Stimulated activated CD4-positive, alpha-beta T cell treated with anti-CD3 and anti-CD28 coated beads, Interleukin-4, amount 100 ng/mL, for 24 hours (primary cell): ENCODE measurements around the gene ELF3.
"Not testable (repeated sequence)": the region's sequence is repeated elsewhere in the genome, so short reads cannot be mapped to it uniquely, and the experiment has no call there.

Experiments used
- DNase-seq: peaks from one replicate; pipeline ENCODE4 v3.0.0-alpha.2; 2020

The ELF3 gene

DNA sequence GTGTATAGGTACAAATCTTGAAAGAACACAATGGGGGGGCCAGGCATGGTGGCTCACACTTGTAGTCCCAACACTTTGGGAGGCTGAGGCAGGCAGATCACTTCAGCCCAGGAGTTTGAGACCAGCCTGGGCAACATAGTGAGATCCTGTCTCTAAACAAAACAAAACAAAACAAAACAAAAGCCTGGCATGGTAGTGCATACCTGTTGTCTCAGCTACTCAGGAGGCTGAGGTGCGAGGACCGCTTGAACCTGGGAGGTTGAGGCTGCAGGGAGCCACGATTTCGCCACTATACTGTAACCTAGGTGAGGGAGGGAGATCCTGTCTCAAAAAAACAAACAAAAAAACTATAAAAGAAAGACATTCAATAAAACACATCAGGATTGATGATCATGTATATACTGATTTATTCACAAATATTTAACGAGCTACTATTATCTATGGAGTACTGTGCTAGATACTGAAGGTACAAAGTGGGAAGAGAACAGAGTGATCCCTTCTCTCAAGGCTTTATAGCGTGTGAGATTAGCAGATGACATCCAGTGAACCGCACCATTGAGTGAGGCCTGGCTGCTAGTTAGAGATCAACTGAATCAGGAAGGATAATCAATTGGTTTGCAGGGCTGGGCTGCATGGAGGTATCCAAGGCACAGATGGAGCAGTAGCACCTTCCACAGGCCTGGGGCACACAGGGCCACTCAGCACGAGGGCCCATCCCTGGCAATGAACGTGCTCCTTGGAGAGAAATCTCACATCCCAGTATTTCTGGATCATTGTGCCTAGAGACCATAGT, 26.4 kb downstream of the ELF3 start:
- DNase-seq: no peak

DNA sequence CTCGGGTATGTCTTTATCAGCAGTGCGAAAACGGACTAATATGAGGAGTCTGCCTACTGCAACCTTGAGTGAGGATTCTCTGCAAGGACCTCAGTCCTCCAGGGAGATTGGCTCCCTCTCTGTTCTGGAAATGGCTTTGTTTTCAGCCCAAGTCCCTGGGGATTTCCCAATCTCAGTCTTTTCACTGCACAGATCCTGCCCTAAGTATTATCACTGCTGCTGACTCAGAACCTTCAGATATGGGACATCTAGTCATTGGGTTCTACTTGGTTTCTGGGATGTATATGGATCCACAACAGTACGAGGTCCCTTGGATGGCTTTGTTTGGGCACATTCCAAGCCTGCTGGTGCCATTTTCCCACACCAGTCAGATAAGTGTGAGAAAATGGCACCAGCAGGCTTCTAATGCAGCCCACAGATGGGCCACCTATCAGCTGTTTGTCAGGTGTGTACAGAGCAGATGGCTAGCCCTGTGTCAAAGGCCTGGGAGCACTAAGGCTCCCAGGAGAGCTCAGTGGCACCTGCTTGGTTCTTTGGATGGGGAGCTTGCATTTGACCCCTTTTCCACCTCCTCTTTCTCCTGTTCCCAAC, 27.4 kb downstream of the ELF3 start:
- DNase-seq: no peak

DNA sequence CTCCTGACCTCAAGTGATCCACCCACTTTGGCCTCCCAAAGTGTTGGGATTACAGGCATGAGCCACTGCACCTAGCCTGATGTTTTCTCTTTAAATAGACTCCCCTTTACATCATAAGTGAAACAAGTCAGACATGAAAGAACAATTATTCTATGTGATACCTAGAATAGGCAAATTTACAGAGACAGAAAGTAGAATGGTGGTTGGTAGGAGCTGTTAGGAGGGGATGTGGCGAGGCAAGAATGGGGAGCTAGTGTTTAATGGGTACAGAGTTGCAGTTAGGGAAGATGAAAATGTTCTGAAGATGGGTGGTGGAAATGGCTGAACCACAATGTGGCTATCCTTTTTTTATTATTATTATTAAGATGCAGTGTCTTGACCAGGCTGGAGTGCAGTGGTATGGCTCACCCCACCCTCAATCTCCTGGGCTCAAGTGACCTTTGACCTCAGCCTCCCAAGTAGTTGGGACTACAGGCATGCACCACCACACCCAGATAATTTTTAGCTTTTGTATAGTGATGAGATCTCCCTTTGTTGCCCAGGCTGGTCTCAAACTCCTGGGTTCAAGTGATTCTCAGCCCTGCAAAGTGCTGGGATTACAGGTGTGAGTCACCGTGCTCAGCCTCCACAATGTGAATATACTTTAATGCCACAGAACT, 28.4 kb downstream of the ELF3 start:
- no peak for DNase-seq

GRCh38 chr1:202045705-202046104, 35.3 kb downstream of the ELF3 start:
- no peak for DNase-seq

- no peak for DNase-seq
Observed at GRCh38 chr1:202046227-202046626, 35.8 kb downstream of the ELF3 start.

DNA sequence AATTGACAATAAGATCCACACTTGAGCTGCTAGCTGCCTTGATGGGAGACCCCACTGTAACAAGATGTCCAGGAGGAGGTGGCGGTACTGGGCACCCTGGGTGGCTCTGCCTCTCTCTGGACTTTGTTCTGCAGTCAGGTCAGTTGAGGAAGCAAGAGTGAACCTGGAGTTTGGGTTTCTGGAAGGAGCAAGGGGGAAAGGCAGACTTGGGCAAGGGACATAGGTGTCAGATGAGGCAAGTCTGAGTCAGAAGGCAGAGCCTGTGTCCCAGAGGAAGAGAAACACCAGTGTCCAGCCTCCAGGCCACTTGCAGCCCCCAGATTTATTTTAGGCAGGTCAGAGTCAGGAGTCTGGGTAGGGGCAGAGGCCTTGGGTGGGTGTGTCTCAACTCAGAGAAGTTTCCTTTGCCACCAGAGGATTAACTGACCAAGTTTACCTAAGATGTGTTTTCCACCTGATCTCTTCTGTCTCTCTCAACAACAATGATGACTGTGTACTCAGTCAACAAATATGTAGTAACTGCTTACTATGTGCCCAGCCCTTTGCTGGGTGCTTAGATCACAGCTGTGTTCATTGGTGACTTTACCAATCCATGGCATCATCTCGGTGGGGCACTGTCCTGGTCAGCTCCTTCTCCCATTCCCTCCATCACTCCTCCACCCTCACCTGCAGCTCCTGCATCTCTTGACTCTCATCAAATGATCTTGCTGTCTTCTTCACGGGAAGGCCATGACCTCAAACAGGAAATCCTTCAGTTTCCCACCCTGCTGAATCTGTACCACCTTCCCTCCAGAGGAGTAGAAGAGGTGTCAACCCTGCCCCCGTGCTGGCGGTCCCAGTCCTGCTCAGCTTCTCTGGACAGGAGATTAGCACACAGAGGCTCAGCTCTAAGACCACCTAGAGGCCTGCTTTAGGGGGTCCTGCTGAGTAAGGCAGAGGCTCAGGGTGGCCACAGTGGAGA, 36.6 kb downstream of the ELF3 start:
- DNase-seq: no peak

- no peak for DNase-seq
Observed at GRCh38 chr1:202047977-202048376, 37.6 kb downstream of the ELF3 start.

GRCh38 chr1:202049129-202049528, 38.7 kb downstream of the ELF3 start:
- DNase-seq: no peak

DNA sequence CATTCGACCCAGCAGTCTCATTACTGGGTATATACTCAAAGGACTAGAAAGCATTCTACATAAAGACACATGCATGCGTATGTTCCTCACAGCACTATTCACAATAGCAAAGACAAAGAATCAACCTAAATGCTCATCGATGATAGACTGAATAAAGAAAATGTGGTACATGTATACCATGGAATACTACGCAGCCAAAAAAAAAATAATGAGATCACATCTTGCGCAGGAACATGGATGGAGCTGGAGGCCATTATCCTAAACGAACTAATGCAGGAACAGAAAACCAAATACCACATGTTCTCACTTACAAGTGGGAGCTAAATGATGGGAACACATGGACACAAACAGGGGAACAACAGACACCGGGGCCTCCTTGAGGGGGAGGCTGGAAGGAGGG, 43.7 kb downstream of the ELF3 start:
- DNase-seq: no peak

DNA sequence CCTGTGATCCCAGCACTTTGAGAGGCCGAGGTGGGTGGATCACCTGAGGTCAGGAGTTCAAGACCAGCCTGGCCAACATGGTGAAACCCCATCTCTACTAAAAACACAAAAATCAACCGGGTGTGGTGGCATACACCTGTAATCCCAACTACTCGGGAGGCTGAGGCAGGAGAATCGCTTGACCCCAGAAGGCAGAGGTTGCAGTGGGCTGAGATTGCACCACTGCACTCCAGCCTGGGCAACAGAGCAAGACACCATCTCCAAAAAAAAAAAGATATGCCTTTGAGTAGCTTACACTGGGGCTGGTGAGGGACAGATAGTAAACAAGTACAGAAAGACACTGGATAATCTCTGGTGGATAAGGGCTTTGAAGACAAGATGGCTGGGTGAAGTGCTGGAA, 44.3 kb downstream of the ELF3 start:
- not testable (repeated sequence) for DNase-seq

- DNase-seq: no peak
Observed at GRCh38 chr1:202056644-202057334, 46.4 kb downstream of the ELF3 start.

- DNase-seq: not testable (repeated sequence)
Observed at GRCh38 chr1:202057335-202057704, 46.9 kb downstream of the ELF3 start.

GRCh38 chr1:202058001-202058908, 47.9 kb downstream of the ELF3 start:
- DNase-seq: no peak

- DNase-seq: no peak
Observed at GRCh38 chr1:202061055-202061454, 50.7 kb downstream of the ELF3 start.

DNA sequence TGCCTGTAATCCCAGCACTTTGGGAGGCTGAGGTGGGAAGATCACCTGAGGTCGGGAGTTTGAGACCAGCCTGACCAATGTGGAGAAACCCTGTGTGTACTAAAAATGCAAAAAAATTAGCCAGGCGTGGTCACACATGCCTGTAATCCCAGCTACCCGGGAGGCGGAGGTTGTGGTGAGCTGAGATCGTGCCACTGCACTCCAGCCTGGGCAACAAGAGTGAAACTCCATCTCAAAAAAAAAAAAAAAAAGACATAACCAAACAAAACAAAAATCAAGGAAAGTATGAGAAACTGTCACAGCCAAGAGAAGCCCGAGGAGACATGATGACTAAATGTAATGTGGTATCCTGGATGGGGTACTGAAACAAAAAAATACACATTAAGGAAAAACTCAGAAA, 51.4 kb downstream of the ELF3 start:
- DNase-seq: not testable (repeated sequence)

DNA sequence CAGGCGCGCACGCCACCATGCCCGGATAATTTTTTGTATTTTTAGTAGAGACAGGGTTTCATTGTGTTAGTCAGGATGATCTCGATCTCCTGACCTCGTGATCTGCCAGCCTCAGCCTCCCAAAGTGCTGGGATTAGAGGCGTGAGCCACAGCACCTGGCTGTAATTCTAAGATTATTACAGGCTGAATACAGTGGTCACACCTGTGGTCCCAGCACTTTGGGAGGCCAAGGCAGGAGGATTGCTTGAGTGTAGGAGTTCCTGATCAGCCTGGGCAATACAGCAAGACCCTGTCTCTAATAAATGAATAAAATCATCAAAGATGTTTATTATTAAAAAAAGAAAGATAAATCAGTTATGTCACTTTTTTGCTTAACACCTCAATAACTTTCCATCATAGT, 52.2 kb downstream of the ELF3 start:
- not testable (repeated sequence) for DNase-seq

DNA sequence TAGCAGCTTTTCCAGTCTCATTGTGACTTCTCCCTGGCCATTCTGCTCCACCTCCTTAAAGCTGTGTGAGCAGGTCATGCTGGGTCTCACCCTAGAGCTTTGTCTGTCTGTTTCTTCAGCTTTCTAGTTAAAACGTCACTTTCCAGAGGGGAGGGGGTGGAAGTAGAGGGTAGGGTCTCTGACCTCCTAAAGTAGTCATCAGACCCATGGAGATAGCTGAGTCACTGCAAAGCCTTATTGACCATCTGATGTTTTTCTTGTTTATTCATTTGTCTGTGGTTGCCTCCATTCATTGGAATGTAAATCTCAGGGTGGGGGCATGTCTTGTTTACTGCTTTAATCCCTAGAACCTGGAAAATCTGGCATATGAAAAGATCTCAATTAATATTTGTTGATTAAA, 52.7 kb downstream of the ELF3 start:
- DNase-seq: no peak

- not testable (repeated sequence) for DNase-seq
Observed at GRCh38 chr1:202064889-202065312, 54.5 kb downstream of the ELF3 start.
